Stimulated activated naive CD8-positive, alpha-beta T cell treated with anti-CD3 and anti-CD28 coated beads, Interleukin-15, amount 100 ng/mL, for 72 hours (primary cell): ENCODE data around the gene FUCA1.
"Not testable (repeated sequence)": the region's sequence is repeated elsewhere in the genome, so short reads cannot be mapped to it uniquely, and the experiment has no call there.

Source experiments
- ATAC-seq: fragments of 150-1000 bp; cut with Tn5 transposase; 2 replicates; pipeline ENCODE4 v1.10.0; 2021; ENCODE audit warnings: mild to moderate bottlenecking, moderate library complexity
- DNase-seq, 2 donors: peaks; one replicate each; pipeline ENCODE4 v3.0.0; 2021 to 2022
- H3K27ac Mint-ChIP-seq, 2 donors: one replicate each; pipeline ENCODE4 v1.8.0; 2022; ENCODE audit warnings: mild to moderate bottlenecking in 2 of 2, mixed read lengths in 2 of 2, moderate library complexity in 2 of 2
- H3K27me3 Mint-ChIP-seq: one replicate; pipeline ENCODE4 v1.8.0; 2022; ENCODE audit warnings: mixed read lengths
- H3K4me1 Mint-ChIP-seq: one replicate; pipeline ENCODE4 v1.8.0; 2022; ENCODE audit warnings: mild to moderate bottlenecking, mixed read lengths
- H3K4me3 Mint-ChIP-seq, 2 donors: one replicate each; pipeline ENCODE4 v1.8.0; 2022; ENCODE audit warnings: mild to moderate bottlenecking in 2 of 2, mixed read lengths in 2 of 2, moderate library complexity in 1 of 2
- H3K9me3 Mint-ChIP-seq, 2 donors: one replicate each; pipeline ENCODE4 v1.8.0; 2022; ENCODE audit warnings: mixed read lengths in 2 of 2

Gene FUCA1

DNA sequence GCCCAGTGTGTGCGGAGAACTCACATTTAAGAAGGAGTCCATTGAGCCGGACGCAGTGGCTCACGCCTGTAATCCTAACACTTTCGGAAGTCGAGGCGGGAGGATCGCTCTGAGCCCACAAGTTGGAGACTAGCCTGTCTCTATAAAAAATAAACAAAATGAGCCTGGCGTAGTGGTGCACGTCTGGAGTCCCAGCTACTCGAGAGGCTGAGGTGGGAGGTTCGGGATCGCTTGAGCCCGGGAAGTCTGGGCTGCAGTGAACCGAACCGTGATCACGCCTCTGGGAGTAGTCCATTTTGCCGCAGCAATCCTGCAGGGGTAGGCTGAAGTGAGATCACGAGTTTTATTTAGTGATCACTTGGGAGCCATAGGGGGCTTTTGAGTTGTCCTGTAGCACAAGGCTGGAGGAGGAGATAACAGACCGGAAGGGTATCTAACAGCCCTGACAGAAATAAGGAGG is 497 bp upstream of the FUCA1 start:
- H3K27me3 Mint-ChIP-seq, result peaks cover 9% of the 10 kb centered on the region
- H3K9me3 Mint-ChIP-seq, result no peaks in the 10 kb centered on the region
- ATAC-seq (peak; percentile 33), DNase-seq (no peak)
- H3K4me3 Mint-ChIP-seq, result peak overlapping the region; percentile 73 to 93
- peaks cover 34% of the 10 kb centered on the region for H3K4me1 Mint-ChIP-seq
- peak overlapping the region; percentile 55 to 65 for H3K27ac Mint-ChIP-seq

DNA sequence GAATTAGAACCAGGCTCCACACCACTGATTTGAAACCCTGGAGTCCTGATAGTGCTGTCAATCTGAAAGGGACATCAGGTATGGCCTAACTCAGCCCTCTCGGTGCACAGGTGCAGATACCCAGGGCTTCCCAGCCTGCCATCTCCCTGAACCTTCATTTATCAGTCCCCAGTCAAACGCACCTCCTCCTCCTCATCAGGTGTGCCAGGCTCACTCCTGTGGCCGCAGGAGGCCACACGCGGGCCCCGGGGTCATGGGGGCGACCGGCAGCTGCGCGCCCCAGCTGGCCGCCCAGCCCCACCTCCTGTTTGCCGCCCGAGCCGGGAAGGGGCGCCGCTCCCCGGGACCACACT is 572 bp downstream of the FUCA1 start:
- Mint-ChIP-seq H3K4me3 (peak overlapping the region; percentile 73 to 93), H3K4me1 (peaks cover 34% of the 10 kb centered on the region), H3K9me3 (no peaks in the 10 kb centered on the region), H3K27ac (peak overlapping the region in 1 of 2 donors; percentile 65), H3K27me3 (peaks cover 9% of the 10 kb centered on the region)
- DNase-seq, result no peak
- ATAC-seq, result no peak

DNA sequence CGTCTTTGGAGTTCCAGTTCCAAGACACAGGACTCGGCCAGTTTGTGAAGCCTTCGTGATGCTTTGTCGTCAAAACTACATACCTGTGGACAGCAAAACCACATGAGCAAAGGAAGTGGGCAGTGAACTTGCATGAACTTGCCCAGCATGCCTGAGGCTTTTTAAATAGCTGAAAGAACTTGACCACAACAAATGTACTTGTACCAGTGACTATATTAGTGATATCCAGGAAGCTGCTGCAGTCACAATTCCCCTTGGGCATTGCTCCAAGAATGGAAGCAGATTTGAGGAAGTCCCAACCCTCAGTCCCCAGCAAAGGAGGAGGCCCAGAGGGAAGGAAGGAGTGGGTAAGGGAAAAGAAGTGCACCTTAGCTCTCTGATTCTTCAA is 2.6 kb downstream of the FUCA1 start:
- Mint-ChIP-seq H3K4me3 (no peak overlapping the region), H3K27me3 (peaks cover 9% of the 10 kb centered on the region), H3K27ac (no peak overlapping the region), H3K4me1 (peaks cover 34% of the 10 kb centered on the region), H3K9me3 (no peaks in the 10 kb centered on the region)
- DNase-seq (no peak), ATAC-seq (no peak)

DNA sequence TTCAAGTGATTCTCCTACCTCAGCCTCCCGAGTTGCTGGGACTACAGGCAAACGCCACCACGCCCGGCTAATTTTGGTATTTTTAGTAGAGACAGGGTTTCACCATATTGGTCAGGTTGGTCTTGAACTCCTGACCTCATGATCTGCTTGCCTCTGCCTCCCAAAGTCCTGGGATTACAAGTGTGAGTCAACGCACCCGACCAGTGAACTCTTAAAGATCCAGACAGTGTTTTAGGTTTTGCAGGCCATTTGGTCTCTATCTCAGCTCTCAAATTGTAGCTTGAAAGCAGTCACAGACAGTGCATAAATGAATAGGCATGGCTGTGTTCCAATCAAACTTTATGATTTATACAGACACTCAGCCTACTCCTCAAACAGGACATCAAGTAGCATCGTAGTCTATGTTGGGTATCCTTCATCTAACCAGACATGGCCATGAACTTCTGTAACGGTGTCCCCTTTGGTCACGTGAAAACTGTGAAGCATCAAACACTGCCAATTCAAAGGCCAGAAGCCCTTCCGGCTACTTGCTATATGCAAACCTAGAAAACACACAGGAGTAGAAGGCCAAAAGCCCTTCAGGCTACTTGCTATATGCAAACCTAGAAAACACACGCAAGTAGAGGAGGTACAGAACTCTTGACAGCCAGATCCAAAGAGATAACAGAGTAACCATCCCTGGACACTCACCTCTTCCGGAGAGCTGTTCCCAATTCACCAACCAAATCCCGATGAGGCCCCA is 3.1 kb downstream of the FUCA1 start:
- no peak overlapping the region for H3K4me3 Mint-ChIP-seq
- peaks cover 9% of the 10 kb centered on the region for H3K27me3 Mint-ChIP-seq
- no peaks in the 10 kb centered on the region for H3K9me3 Mint-ChIP-seq
- no peak overlapping the region for H3K27ac Mint-ChIP-seq
- DNase-seq (no peak), ATAC-seq (no peak)
- peaks cover 34% of the 10 kb centered on the region for H3K4me1 Mint-ChIP-seq

DNA sequence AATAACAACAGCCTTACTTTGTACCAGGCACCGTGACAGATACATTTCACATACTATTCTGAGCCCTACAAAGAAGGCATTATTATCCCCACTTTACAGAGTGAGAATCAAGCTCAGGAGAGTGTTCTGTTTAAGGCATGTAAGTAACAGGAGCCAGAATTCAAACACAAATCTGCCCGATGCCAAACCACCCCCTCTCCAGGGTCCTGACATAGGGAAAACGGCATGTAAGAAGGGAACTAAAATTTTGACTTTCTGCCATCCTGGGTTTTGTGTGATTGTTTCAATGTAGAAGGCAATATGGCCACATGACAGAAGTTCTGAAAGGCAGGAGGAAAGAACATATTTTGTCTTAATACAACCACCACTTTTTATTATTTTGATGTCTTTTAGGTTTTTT is 5.5 kb downstream of the FUCA1 start:
- H3K27me3 Mint-ChIP-seq, result no peaks in the 10 kb centered on the region
- DNase-seq (no peak), ATAC-seq (no peak)
- H3K4me1 Mint-ChIP-seq, result peaks cover 18% of the 10 kb centered on the region
- H3K9me3 Mint-ChIP-seq, result no peaks in the 10 kb centered on the region
- H3K27ac Mint-ChIP-seq, result no peak overlapping the region
- no peak overlapping the region for H3K4me3 Mint-ChIP-seq

DNA sequence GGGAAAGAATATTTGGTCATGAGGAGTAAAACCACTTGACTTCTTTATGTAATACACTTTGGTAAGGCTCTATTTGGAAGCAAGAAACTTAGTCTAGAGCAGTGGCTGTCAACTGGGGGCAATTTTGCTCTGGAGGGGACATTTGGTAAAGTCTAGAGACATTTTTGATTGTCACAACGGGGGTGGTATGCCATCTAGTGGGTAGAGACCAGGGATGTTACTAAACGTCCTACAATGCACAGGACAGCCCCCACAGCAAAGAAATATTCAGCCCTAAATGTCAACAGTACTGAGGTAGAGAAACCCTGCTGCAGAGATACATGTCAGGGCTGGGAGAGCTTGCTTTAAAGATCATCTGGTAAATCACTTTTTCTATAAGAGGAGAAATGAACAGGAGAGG is 13.5 kb downstream of the FUCA1 start:
- no peak for DNase-seq
- Mint-ChIP-seq H3K27ac (no peak overlapping the region), H3K4me3 (no peak overlapping the region)

DNA sequence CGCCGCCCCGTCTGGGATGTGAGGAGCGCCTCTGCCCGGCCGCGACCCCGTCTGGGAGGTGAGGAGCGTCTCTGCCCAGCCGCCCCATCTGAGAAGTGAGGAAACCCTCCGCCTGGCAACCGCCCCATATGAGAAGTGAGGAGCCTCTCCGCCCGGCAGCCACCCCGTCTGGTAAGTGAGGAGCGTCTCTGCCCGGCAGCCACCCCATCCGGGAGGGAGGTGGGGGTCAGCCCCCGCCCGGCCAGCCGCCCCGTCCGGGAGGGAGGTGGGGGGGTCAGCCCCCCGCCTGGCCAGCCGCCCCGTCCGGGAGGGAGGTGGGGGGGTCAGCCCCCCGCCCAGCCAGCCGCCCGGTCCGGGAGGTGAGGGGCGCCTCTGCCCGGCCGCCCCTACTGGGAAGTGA is 15.0 kb downstream of the FUCA1 start:
- H3K27me3 Mint-ChIP-seq, H3K27ac Mint-ChIP-seq, H3K9me3 Mint-ChIP-seq, DNase-seq, H3K4me3 Mint-ChIP-seq, ATAC-seq, H3K4me1 Mint-ChIP-seq: not testable (repeated sequence)

More for the DNA sequence above, 13.5 kb downstream of the FUCA1 start:
- Mint-ChIP-seq H3K27me3 (no peaks in the 10 kb centered on the region), H3K9me3 (no peaks in the 10 kb centered on the region), H3K4me1 (no peaks in the 10 kb centered on the region)
- ATAC-seq, result no peak

DNA sequence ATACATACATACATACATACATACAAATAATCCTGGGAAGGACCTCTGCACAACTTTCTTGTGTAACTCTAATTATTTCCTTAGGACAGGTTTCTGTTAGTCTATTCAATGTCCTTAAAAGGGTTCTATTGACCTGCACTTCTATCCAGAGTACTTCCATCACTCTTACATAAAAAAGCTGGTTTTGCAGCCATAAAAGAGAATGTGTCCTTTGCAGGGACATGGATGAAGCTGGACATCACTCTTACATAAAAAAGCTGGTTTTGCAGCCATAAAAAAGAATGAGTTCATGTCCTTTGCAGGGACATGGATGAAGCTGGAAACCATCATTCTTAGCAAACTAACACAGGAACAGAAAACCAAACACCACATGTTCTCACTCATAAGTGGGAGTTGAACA is 16.7 kb downstream of the FUCA1 start:
- not testable (repeated sequence) for DNase-seq, ATAC-seq, H3K27me3 Mint-ChIP-seq

DNA sequence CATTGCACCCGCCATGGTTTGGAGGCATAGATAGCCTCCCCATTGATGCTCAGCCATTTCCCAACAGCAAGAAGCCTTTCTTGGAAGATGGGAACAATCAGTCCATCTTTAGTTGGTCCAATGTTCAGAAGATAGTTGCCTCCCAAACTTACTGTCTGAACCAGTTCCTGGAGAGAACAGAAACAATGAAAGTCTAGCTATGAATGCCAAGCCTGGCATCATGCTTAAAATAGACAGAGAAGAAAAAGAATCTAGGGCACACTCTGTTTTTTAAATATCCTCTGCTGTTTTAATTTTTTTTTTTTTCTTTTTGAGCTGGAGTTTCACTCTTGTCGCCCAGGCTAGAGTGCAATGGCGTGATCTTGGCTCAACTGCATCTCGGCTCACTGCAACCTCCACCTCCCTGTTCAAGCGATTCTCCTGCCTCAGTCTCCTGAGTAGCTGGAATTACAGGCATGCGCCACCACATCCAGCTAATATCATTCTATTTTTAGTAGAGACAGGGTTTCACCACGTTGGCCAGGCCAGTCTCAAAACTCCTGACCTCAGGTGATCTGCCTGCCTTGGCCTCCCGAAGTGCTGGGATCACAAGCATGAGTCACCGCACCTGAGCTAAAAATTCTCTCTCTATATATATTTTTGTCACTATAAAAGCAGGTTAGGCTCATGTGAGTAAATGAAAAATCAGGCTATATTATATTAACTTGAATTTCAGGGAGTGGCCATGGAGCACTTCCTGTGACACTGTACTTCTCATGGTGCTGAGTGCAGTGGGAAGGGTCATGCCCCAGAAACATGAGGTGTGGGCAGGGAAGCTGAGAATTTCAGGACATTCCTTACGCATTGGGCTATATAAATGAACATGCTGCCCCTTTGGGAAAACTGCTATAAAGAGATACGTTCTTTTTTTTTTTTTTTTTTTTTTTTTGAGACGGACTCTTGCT is 19.1 kb downstream of the FUCA1 start:
- no peak for DNase-seq
- H3K9me3 Mint-ChIP-seq, result peaks cover 0 to 7% of the 10 kb centered on the region in 2 donors
- H3K27ac Mint-ChIP-seq, result no peak overlapping the region
- H3K4me1 Mint-ChIP-seq, result no peaks in the 10 kb centered on the region
- no peak overlapping the region for H3K4me3 Mint-ChIP-seq
- no peaks in the 10 kb centered on the region for H3K27me3 Mint-ChIP-seq
- no peak for ATAC-seq

More for the DNA sequence above, 16.7 kb downstream of the FUCA1 start:
- H3K4me1 Mint-ChIP-seq, H3K27ac Mint-ChIP-seq, H3K9me3 Mint-ChIP-seq, H3K4me3 Mint-ChIP-seq: not testable (repeated sequence)

DNA sequence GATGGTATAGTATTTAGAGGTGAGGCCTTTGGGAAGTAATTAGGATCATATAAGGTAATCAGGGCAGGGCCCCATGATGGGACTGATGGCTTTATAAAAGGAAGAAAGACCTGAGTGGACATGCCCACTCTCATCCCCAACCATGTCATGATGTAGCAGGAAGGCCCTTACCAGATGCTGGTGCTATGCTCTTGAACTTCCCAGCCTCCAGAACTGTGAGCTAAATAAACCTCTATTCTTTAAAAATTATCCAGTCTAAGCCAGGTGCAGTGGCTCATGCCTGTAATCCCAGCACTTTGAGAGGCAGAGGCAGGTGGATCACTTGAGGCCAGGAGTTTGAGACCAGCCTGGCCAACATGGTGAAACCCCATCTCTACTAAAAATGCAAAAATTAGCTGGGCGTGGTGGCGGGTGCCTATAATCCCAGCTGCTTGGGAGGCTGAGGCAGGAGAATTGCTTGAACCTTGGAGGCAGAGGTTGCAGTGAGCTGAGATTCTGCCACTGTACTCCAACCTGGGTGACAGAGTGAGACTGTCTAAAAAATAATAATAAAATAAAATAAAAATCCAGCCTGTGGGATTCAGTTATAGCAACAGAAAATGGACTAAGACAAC is 20.5 kb downstream of the FUCA1 start:
- H3K27me3 Mint-ChIP-seq, result not testable (repeated sequence)

DNA sequence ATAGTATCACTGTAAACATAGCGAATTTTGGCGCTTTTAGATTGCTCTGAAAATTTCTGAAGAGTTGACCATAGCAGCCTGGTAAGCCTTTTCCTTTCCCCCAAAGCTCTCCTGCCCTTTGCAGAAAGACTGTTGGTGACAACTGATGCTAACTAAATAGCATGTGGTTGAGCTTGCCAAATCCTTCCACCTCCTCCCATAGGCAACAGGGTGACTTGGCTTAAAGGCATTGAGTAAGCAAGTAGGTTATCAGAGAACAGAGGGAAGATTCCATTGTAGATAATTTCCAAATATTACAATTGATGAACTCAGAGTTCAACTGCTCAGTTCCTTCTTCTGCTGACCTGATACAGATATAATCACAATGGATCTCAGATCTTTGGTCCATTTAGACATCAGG is 22.9 kb downstream of the FUCA1 start:
- Mint-ChIP-seq H3K27me3 (no peaks in the 10 kb centered on the region), H3K27ac (no peak overlapping the region)
- no peak for ATAC-seq

More for the DNA sequence above, 20.5 kb downstream of the FUCA1 start:
- not testable (repeated sequence) for H3K4me1 Mint-ChIP-seq, ATAC-seq, H3K27ac Mint-ChIP-seq, DNase-seq, H3K9me3 Mint-ChIP-seq, H3K4me3 Mint-ChIP-seq

DNA sequence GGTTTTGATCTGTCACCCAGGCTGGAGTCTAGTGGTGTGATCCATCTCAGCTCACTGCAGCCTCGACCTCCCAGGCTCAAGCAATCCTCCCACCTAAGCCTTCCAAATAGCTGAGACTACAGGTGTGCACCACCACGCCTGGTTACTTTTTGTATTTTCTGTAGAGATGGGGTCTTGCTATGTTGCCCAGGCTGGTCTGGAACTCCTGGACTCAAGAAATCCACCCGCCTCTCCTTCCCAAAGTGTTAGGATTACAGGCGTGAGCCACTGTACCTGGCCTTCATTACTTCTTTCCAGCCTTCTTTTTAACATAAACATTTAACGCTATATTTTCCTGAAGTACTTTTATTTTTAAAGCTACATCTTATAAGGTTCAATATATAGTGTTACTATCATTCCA is 24.4 kb downstream of the FUCA1 start:
- no peak for DNase-seq
- Mint-ChIP-seq H3K4me1 (no peaks in the 10 kb centered on the region), H3K9me3 (peaks cover 0 to 6% of the 10 kb centered on the region in 2 donors), H3K27ac (peak overlapping the region in 1 of 2 donors; percentile 67), H3K27me3 (no peaks in the 10 kb centered on the region), H3K4me3 (no peak overlapping the region)
- ATAC-seq, result no peak

More for the DNA sequence above, 22.9 kb downstream of the FUCA1 start:
- peaks cover 0 to 7% of the 10 kb centered on the region in 2 donors for H3K9me3 Mint-ChIP-seq
- DNase-seq, result no peak
- no peaks in the 10 kb centered on the region for H3K4me1 Mint-ChIP-seq
- no peak overlapping the region for H3K4me3 Mint-ChIP-seq

DNA sequence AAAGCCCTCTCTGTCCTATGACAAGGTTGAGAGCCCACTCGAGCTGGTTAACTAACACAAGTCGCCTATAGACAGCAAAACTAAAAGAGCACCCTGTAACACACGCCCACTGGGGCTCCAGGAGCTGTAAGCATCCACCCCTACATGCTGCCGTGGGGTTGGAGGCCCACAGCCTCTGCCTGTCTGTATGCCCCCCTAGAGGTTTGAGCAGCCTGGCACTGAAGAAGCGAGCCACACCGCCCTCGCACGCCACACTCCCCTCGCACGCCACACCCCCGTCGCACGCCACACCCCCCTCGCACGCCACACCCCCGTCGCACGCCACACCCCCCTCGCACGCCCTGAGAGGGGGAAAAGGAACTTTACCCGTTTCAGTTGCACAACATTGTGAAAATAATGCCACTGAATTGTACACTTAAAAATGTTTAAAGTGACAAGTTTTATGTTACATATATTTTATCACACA is 29.7 kb downstream of the FUCA1 start:
- DNase-seq, result peak; percentile 78 to 83
- H3K4me1 Mint-ChIP-seq, result peaks cover 18% of the 10 kb centered on the region

DNA sequence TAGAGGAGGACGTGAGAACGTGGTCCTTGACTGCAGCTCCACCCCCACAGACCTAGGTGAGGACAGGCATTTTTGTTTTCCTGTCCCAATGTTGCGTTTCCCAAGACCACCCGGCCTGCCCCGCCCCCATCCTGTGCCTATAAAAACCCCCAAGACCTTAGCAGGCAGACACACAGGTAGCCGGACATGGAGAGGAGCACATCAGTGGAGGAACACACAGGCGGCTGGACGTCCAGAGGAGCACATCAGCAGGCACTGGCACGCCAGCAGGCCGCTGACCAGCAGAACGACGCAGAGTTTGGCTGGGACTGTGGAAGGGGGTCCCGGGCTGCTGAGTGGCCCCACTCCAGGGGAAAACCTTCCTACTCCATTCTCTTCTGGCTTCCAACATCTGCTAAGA is 30.2 kb downstream of the FUCA1 start:
- DNase-seq (peak in 1 of 2 donors; percentile 13), ATAC-seq (no peak)
- Mint-ChIP-seq H3K9me3 (no peaks in the 10 kb centered on the region), H3K27me3 (no peaks in the 10 kb centered on the region), H3K4me3 (peak overlapping the region; percentile 80 to 82), H3K4me1 (peaks cover 18% of the 10 kb centered on the region), H3K27ac (peak overlapping the region in 1 of 2 donors; percentile 27)

More for the DNA sequence above, 29.7 kb downstream of the FUCA1 start:
- no peaks in the 10 kb centered on the region for H3K27me3 Mint-ChIP-seq
- H3K27ac Mint-ChIP-seq, result peak overlapping the region in 1 of 2 donors; percentile 71
- no peaks in the 10 kb centered on the region for H3K9me3 Mint-ChIP-seq
- peak; percentile 99 for ATAC-seq
- H3K4me3 Mint-ChIP-seq, result peak overlapping the region; percentile 80 to 82

DNA sequence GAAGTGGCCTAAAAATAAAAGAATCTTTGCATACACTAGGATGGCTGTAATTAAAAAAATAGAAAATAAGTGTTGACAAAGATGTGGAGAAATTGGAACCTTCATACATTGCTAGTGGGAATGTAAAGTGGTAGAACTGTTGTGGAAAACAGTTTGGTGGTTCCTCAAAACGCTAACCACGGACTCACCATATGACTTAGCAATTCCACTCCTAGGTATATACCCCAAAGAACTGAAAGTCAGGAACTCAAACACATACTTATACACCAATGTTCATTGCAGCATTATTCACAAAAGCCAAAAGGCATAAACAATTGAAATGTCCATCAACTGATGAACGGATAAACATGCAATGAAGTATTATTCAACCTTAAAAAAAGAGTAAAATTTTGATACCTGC is 32.1 kb downstream of the FUCA1 start:
- ATAC-seq (no peak), DNase-seq (no peak)
- no peak overlapping the region for H3K27ac Mint-ChIP-seq
- H3K27me3 Mint-ChIP-seq, result no peaks in the 10 kb centered on the region
- H3K4me1 Mint-ChIP-seq, result peaks cover 18% of the 10 kb centered on the region
- no peak overlapping the region for H3K4me3 Mint-ChIP-seq
- no peaks in the 10 kb centered on the region for H3K9me3 Mint-ChIP-seq
